Naive B cell (primary cell): ENCODE data around the gene RPS4Y1. TPM values are rescaled to one million over a fixed set of nuclear protein-coding genes. Genes with fewer than 3 reads are reported as not detected.

Experiments
- ATAC-seq, 2 donors: fragments of 150-1000 bp; cut with Tn5 transposase; 2 replicates each; pipeline ENCODE4 v1.10.0; 2021; ENCODE audit warnings: low read depth in 2 of 2, mild to moderate bottlenecking in 2 of 2, moderate library complexity in 2 of 2
- DNase-seq: peaks from one replicate; pipeline ENCODE4 v3.0.0; 2022
- H3K27ac Mint-ChIP-seq, 6 donors: one replicate each; pipeline ENCODE4 v1.8.0; 2020 to 2022; ENCODE audit warnings: mild to moderate bottlenecking in 6 of 6, mixed read lengths in 6 of 6, moderate library complexity in 5 of 6, inconsistent platforms in 2 of 6
- H3K27me3 Mint-ChIP-seq, 3 donors: one replicate each; pipeline ENCODE4 v1.8.0; 2021 to 2022; ENCODE audit warnings: mixed read lengths in 3 of 3, mild to moderate bottlenecking in 1 of 3
- H3K36me3 Mint-ChIP-seq, 2 donors: one replicate each; pipeline ENCODE4 v1.8.0; 2020 to 2022; ENCODE audit warnings: mixed read lengths in 2 of 2, inconsistent platforms in 1 of 2, mild to moderate bottlenecking in 1 of 2
- H3K4me1 Mint-ChIP-seq, 3 donors: one replicate each; pipeline ENCODE4 v1.8.0; 2020 to 2022; ENCODE audit warnings: mixed read lengths in 3 of 3, inconsistent platforms in 1 of 3, mild to moderate bottlenecking in 1 of 3, moderate library complexity in 1 of 3
- H3K4me3 Mint-ChIP-seq, 8 donors: one replicate each; pipeline ENCODE4 v1.8.0; 2020 to 2022; ENCODE audit warnings: mild to moderate bottlenecking in 8 of 8, mixed read lengths in 8 of 8, moderate library complexity in 8 of 8, inconsistent platforms in 2 of 8
- H3K9me3 Mint-ChIP-seq, 7 donors: one replicate each; pipeline ENCODE4 v1.8.0; 2020 to 2022; ENCODE audit warnings: mixed read lengths in 7 of 7, mild to moderate bottlenecking in 5 of 7, inconsistent platforms in 2 of 7, moderate library complexity in 1 of 7
- polyA plus RNA-seq, 6 donors: library from polyadenylated mRNA; unstranded; fragments of 300-500 nt; fragmentation: Illumina TruSeq; gene quantifications; one replicate each; pipeline ENCODE4 v1.2.3, GENCODE V29; 2021; ENCODE audit warnings: low read depth in 6 of 6

The RPS4Y1 gene
- polyA plus RNA-seq, 6 donors from 2014 or later, result 406 TPM; not detected in 5

DNA sequence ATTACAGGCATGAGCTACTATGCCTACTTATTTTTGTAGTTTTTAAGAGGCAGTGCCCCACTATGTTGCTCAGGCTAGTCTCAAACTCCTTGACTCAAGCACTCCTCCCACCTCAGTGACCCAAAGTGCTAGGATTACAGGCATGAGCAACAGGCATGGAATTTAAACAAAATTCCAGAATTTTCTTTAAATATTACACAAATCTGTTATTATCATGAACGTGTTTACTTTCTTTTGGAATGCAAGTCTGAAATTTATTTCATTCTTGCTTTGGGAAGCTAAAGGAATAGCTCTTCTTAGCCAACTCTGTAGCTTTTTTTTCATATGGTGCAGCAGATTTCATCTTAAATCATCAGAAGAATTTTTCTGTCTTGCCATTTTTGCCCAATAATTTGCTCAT lies 66.0 kb downstream of the RPS4Y1 start:
- no peak overlapping the region for H3K27ac Mint-ChIP-seq
- DNase-seq (no peak), ATAC-seq (no peak)
- no peak overlapping the region for H3K4me3 Mint-ChIP-seq
- no peaks in the 10 kb centered on the region for H3K36me3 Mint-ChIP-seq
- peaks cover 0 to 1% (median under 1%) of the 10 kb centered on the region in 3 donors for H3K27me3 Mint-ChIP-seq
- H3K9me3 Mint-ChIP-seq, result peaks cover 0 to 6% (median 0%) of the 10 kb centered on the region in 7 donors
- H3K4me1 Mint-ChIP-seq, result no peaks in the 10 kb centered on the region

DNA sequence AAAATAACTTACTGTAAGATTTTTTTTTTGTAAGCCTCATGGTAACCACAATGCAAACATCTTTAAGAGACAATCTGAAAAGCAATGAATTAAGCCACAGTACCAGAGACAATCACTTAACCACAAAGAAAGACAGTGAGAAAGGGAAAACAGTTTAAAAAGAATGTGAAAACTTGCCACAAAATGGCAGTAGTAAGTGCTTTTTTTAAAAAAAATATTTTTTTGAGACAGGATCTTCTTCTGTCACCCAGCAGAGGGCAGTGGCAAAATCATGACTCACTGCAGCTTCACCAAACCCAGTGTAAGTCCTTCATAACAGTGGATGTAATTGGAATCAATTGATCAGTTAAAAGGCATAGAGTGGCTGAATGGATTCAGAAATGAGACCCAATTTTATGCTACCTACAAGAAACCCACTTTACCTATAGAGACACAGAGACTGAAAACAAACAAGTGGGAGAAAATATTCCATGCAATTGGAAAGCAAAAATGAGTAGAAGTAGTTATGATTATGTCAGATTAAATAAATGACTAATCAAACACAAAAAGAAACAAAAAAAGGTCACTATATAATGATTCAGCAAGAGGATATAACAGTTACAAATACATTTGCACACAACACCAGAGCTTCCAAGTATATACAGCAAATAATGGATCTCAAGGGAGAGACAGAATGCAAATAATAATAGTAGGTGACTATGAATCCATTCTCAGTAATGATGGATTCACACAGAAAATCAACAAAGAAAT lies 71.8 kb downstream of the RPS4Y1 start:
- Mint-ChIP-seq H3K9me3 (peaks cover 0 to 4% (median 0%) of the 10 kb centered on the region in 7 donors), H3K27ac (no peak overlapping the region), H3K27me3 (no peaks in the 10 kb centered on the region), H3K4me1 (no peaks in the 10 kb centered on the region), H3K4me3 (no peak overlapping the region), H3K36me3 (no peaks in the 10 kb centered on the region)
- DNase-seq, result no peak
- peak in 1 of 2 donors; percentile 41 for ATAC-seq

Other genes with a start within 250 kb of the RPS4Y1 start
- not detected for gene SRY, start 53.9 kb upstream of the RPS4Y1 start, polyA plus RNA-seq
- gene ZFY, start 93.8 kb downstream of the RPS4Y1 start, polyA plus RNA-seq, result 10 to 100 TPM in 1 of 6 donors, not detected in 5; 11.1 TPM